Heart left ventricle (tissue), 13 donors: ENCODE results near the gene MFGE8.

ENCODE experiments used
- POLR2A ChIP-seq, 2 donors: fragments of 450-650 bp; IDR thresholded peaks; one replicate each; pipeline ENCODE4 v1.6.1; 2017; ENCODE audit warnings: antibody characterized with exemption in 2 of 2, mild to moderate bottlenecking in 2 of 2, moderate library complexity in 2 of 2
- TF ChIP-seq, protein P1 (sequence below), 12 donors: fragments of 200-600 bp; sonication (generic) in 4 of 12; IDR thresholded peaks; one replicate each; pipeline versions ENCODE4 v1.5.0 to v1.8.0; 2018 to 2022; ENCODE audit warnings: antibody characterized with exemption in 12 of 12, mild to moderate bottlenecking in 5 of 12
- donor health status: ischemic (EF 13 %, LVEDD 7.1; RV severe dilation, severe dysfunction).
- donor health status: DM: no; HTN: yes; CAD: no.
- donor health status: DM: no; HTN: no; CAD: no.
- donor health status: ischemic (EF 25% LVEDD 6.9; RV normal size, moderate dysfunction).
- donor health status: ischemic (EF 25% LVEDD 5.7; RV mildly dilated, moderate dysfunction).
- donor health status: ischemic (EF 35%, LVEDD 5.7; RV mildly dilated, moderate dysfunction).
- donor health status: nonischemic (EF 11% LVEDD 7.7; RV severe dilation, severe dysfunction).
- donor health status: DM: yes; HTN: yes; CAD: no.
- donor health status: PGD.
- donor health status: ischemic (EF 29% LVEDD 5.4; RV normal size, mild dysfunction).
- donor health status: nonischemic (EF 23%, LVEDD 6.1; RV moderate dilation, normal function).

DNA sequence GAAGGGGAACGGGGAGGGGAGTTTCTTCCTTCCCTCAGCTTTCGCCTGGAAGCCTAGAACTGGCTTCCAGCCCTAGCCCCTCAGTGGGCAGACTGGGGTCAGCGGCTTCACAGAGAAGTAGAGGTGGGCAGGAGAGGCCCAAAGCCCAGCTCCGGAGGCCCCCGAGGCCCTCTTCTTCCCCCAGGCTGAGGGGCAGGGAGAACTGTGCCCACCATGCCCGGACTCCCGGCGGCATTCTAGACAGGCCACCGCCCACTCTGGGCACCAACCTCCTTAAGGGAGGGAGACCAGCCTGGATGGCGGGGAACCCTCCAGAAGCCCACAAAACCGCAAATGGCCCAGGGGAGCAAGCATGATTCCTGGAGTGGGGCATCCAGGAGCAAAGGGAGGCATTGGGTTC lies 35.8 kb downstream of the MFGE8 start:
- TF ChIP-seq, protein P1, sequence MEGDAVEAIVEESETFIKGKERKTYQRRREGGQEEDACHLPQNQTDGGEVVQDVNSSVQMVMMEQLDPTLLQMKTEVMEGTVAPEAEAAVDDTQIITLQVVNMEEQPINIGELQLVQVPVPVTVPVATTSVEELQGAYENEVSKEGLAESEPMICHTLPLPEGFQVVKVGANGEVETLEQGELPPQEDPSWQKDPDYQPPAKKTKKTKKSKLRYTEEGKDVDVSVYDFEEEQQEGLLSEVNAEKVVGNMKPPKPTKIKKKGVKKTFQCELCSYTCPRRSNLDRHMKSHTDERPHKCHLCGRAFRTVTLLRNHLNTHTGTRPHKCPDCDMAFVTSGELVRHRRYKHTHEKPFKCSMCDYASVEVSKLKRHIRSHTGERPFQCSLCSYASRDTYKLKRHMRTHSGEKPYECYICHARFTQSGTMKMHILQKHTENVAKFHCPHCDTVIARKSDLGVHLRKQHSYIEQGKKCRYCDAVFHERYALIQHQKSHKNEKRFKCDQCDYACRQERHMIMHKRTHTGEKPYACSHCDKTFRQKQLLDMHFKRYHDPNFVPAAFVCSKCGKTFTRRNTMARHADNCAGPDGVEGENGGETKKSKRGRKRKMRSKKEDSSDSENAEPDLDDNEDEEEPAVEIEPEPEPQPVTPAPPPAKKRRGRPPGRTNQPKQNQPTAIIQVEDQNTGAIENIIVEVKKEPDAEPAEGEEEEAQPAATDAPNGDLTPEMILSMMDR (IDR thresholded peaks at IDR 0.05) = no peak
- no peak for TF ChIP-seq POLR2A (IDR thresholded peaks at IDR 0.05)
